ENCODE results near the gene TESMIN. TPM values are rescaled to one million over a fixed set of nuclear protein-coding genes. Genes with fewer than 3 reads are reported as not detected.
A peak's percentile ranks its signal among the peaks of the same experiment; 100 is the strongest.

TESMIN gene
- total and polyA plus RNA-seq, 8 donors = 1.1 to 14.2 (median 12.6) TPM

- H3K9me3 ChIP-seq = peaks cover 0 to 7% of the 10 kb centered on the region in 2 donors
- H3K27ac ChIP-seq = no peak overlapping the region
- intact Hi-C loops (cut with DNase I) = no loop called here
- no peak for TF ChIP-seq CTCF (IDR thresholded peaks at IDR 0.05)
- no peak overlapping the region for H3K4me3 ChIP-seq
- DNase-seq (peak in 1 of 4 donors; percentile 47), ATAC-seq (no peak)
- no peaks in the 10 kb centered on the region for H3K4me1 ChIP-seq
- H3K36me3 ChIP-seq = no peaks in the 10 kb centered on the region
- H3K27me3 ChIP-seq = peaks cover 0 to 4% of the 10 kb centered on the region in 2 donors
Observed at GRCh38 chr11:68674461-68674860, 76.9 kb downstream of the TESMIN start.

- DNase-seq (peak in 1 of 4 donors; percentile 54), ATAC-seq (no peak)
- Histone ChIP-seq H3K36me3 (no peaks in the 10 kb centered on the region), H3K4me1 (no peaks in the 10 kb centered on the region), H3K9me3 (peaks cover 0 to 7% of the 10 kb centered on the region in 2 donors), H3K4me3 (no peak overlapping the region), H3K27ac (no peak overlapping the region), H3K27me3 (peaks cover 0 to 4% of the 10 kb centered on the region in 2 donors)
- intact Hi-C loops (cut with DNase I) = no loop called here
- no peak for TF ChIP-seq CTCF (IDR thresholded peaks at IDR 0.05)
Observed at GRCh38 chr11:68673991-68674390, 77.3 kb downstream of the TESMIN start.

GRCh38 chr11:68673306-68673945 lies 77.9 kb downstream of the TESMIN start:
- H3K4me3 ChIP-seq = no peak overlapping the region
- H3K9me3 ChIP-seq = peaks cover 0 to 7% of the 10 kb centered on the region in 2 donors
- H3K27me3 ChIP-seq = peaks cover 0 to 4% of the 10 kb centered on the region in 2 donors
- no peak overlapping the region for H3K27ac ChIP-seq
- DNase-seq = peak in 1 of 4 donors; percentile 12
- no peaks in the 10 kb centered on the region for H3K4me1 ChIP-seq
- TF ChIP-seq CTCF (IDR thresholded peaks at IDR 0.05) = no peak
- intact Hi-C loops (cut with DNase I) = no loop called here
- H3K36me3 ChIP-seq = no peaks in the 10 kb centered on the region
- ATAC-seq = no peak

GRCh38 chr11:68670208-68670992 lies 80.9 kb downstream of the TESMIN start:
- H3K27me3 ChIP-seq = peaks cover 0 to 18% of the 10 kb centered on the region in 2 donors
- no peak overlapping the region for H3K4me3 ChIP-seq
- no peak for TF ChIP-seq CTCF (IDR thresholded peaks at IDR 0.05)
- H3K9me3 ChIP-seq = peaks cover 0 to 7% of the 10 kb centered on the region in 2 donors
- no peak for ATAC-seq
- H3K27ac ChIP-seq = no peak overlapping the region
- H3K36me3 ChIP-seq = no peaks in the 10 kb centered on the region
- no peaks in the 10 kb centered on the region for H3K4me1 ChIP-seq
- intact Hi-C loops (cut with DNase I) = no loop called here
- DNase-seq = peak in 1 of 4 donors; percentile 74

Measured in left lung (tissue), 10 donors.